HG02981 (cell line): ENCODE data around the gene CYS1.

Experiments used
- ATAC-seq: cut with Tn5 transposase; IDR thresholded peaks from one replicate; pipeline ENCODE4 v1.9.1; 2021; ENCODE audit warnings: mild to moderate bottlenecking, moderate library complexity; ENCODE audit not compliant: unreplicated experiment

CYS1 gene

DNA sequence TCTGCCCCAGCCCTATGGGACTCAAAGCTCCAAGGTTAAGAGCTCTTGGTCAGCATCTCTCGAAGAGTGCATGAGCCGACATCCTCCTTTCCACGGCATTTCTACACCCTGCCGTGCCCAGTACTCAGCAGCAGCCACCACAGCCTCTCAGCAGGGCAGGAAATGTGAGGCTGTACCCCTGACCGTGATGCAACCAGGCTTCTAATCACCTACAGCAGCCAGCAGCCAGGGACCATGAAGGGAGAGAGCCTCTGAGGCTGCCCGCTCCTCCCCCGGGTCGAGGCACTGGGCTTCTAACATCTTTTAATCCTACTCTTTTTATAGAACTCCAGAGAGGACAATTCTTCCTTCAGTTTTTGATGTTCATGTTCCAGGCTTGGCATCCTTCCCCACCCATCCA lies 6.5 kb downstream of the CYS1 start:
- no peak for ATAC-seq

DNA sequence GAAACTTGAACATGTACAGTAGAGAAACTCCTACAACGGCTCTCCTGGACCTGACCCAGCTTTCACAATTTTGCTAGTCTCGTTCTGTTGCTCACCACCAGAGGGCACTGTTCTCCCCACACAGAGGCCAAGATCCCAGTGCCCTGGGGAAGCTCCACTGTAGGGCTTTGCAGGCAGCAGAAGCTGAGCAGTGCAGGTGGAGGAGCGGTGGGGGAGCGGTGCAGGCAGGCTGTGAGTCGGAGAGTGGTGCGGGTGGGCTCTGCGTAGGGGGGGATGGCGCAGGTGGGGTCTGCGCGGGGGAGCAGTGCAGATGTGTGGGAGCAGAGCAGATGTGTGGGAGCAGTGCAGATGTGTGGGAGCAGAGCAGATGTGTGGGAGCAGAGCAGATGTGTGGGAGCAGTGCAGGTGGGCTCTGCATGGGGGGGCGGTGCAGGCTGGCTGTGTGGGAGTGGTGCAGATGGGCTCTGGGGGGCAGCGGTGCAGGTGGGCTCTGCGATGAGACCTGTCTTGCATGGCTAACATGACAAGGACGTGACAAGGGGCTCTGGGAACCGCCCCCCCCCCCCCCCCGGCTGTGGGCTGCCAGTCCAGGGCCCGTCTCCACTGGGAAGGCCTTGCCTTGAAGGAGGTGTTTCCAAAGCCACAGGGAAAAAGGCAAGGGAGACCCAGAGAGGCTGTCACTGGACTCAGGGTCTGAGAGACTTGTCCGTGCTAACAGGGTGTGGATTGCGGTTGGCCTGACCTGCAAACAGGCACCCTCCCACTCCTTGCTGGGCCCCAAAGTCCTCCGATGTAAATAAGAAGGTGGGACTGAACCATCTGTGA lies 7.3 kb downstream of the CYS1 start:
- peak; percentile 88 for ATAC-seq

DNA sequence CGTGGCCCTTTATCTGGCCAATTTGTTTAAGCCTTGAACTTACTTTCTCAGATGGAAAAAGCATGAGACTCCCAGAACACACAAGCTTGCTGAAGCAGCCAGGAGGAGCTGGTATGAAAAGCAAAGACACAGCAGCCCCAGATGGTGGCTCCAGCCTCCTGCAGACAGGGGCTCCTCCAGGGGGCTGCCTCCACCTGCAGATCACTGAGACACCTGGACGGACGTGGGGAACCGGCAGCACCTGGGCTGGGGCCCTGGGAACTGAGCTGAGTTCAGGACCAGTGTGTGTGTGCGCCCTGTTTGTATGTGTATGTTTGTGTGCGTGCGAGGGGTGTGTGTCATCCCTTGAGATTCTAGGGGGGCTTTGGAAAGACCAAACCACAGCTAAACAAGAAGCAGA lies 8.6 kb downstream of the CYS1 start:
- ATAC-seq, result no peak

DNA sequence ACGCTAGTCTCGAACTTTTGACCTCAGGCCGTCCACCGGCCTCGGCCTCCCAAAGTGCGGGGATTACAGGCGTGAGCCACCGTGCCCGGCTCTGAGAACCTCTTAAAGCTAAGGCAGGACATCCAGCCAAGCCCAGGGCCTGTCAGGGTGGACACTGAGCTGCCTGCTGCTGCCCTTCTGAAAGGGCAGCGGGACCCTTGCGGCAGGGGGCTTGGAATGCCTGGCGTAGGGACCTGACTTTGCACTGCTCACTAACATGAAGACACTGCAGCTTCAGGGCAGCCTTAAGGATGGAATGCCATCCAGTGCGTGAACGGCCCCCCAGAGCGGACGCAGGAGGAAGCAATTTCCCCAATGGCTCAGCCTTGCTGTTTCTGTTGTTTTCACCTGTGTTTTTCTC lies 9.0 kb downstream of the CYS1 start:
- ATAC-seq, result no peak

DNA sequence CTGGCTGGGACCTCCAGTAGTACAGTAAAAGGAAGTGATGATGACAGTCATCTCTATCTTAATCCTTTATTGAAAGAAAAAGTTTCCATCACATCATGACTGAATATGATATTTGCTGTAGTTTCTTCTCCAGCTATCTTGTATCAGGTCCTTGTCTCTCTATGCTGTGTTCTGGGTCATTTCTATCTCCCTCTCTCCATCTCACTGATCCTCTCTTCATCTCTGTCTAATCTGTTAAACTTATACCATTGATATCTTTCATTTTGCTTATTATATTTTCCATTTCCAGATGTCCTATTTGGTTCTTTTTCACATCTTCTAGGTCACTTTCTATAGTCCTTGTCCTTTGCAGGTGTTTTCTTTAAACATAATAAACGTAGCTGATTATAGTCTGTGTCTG lies 12.3 kb downstream of the CYS1 start:
- no peak for ATAC-seq

DNA sequence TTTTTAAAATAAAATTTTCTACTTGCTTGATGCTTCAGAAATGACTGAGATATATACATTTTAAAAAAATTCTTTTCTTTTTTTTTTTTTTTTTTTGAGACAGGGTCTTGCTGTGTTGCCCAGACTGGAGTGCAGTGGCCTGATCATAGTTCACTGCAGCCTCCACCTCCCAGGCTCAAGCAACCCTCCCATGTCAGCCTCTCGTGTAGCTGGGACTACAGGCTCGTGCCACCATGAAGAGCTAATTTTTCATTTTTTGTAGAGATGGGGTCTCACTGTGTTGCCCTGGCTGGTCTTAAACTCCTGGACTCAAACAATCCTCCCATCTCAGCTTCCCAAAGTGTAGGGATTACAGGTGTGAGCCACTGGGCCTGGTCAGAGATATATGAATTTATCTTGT lies 12.9 kb downstream of the CYS1 start:
- ATAC-seq, result no peak

DNA sequence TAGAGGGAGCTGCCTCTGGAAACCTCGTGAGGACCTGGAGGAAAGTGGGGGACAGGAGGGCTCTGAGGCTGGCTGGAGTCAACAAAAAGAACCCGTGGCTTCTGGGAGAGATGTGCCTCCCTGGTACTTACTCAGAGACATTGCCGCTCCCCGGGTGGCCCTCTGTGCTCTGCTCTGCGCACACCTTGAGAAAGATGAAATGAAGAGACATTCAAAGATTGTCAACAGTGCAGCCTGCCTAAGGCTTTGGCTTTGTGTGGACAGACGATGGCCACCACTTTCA lies 14.5 kb downstream of the CYS1 start:
- no peak for ATAC-seq

DNA sequence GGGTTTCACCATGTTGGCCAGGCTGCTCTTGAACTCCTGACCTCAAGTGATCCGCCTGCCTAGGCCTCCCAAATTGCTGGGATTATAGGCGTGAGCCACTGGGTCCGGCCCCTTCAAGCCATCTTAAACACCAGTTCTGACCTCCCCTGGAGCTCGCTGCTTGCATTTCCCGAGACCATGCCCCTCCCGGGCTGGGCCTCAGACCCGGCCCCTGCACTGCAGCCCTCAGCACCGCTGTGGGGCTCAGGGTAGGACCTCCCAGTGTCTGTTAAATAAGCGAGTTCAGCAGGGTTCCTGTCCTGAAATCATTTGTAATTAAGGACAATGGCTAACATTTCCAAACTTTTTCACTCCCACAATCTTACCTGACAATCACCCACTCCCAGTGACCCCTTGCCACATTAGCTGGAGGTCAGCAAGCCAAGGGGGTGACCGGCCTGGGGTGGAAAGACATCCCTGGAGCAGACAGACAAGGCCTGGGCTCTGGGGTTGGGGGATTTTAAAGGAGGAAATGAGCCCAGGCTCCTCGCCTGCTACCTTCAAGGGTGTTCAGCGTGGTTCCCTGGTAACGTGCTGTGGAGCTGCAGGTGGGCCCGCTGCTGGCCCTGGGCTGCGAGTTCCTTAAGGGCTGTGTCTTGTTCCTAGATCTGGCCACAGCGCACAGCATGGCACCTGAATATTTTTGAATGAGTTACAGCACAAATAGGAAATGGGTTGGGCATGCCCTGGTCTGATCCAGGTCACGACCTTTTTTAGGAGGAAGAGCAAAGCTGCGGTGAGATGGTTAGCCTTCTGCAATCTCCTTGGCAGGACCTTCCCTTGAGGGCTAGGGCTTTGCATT lies 15.1 kb downstream of the CYS1 start:
- no peak for ATAC-seq

DNA sequence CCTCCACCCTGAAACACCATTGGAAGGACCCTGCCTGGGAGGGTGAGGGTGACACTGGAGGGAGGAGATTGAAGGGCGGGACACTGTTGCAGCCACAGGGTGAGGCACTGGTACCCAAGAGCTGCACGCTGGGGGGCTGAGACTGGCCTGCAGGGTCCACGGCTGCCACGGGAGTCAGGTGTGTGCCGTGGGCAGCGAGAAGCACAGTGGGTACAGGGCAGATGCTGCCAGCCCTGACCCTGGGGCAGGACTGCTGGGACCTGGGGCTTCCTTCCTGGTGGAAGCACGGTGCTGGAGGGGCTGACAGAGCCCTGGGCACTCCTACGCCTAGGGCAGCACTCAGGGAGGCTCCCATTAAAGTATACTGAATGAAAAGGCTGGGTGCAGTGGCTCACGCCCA lies 16.6 kb downstream of the CYS1 start:
- no peak for ATAC-seq

DNA sequence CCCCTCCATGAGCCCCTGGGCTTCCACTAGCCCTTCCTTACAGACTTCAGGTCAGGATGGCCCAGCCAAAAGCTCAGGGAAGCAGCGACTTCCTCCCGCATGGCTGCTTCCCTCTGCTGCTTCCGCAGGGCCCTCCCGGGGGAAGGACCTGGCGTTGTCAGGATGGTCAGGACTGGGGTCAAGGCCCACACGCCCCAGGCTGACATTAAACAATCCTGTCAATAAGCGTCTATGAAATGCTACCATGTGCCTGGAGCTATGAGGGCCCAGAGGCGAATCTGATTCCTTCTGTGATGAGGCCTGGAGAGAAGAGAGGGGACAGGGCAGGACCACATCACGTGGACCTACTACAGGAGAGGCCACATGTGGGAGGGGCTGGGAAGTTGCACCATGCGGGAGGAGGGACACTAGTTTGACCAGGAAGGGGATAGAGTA lies 17.3 kb downstream of the CYS1 start:
- no peak for ATAC-seq

DNA sequence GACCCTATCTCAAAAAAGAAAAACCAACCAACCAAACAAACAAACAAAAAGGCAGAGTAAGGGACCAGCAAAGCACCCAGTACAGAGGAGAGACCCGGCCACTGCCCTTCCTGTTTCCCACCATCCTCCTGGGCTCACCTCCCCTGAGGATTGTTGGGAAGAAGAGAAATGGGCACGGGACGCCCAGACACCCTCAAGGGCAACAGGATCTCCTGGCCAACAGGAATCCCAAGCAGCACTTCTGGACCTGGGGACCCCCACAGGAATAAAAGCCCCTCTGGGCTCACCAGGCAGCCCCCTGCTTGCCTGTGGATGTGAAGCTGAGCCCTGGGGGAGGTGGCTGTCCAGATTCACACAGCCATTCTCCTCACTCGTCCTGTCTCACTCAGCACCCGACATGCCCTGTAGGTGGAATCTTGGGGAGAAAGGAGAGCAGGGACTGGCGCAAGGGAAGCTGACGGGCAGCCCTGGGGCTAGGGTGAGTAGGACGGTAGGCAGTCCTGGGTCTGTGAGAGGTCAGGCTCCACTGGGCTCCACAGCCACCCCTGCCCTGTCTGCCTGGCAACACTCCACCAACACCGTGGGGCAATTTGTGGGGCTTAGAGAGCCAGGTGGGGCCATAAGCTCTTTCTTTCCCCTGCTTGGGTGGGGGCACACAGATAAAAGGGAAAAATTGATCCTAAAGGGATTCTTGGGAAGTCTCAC lies 18.8 kb downstream of the CYS1 start:
- ATAC-seq, result no peak

DNA sequence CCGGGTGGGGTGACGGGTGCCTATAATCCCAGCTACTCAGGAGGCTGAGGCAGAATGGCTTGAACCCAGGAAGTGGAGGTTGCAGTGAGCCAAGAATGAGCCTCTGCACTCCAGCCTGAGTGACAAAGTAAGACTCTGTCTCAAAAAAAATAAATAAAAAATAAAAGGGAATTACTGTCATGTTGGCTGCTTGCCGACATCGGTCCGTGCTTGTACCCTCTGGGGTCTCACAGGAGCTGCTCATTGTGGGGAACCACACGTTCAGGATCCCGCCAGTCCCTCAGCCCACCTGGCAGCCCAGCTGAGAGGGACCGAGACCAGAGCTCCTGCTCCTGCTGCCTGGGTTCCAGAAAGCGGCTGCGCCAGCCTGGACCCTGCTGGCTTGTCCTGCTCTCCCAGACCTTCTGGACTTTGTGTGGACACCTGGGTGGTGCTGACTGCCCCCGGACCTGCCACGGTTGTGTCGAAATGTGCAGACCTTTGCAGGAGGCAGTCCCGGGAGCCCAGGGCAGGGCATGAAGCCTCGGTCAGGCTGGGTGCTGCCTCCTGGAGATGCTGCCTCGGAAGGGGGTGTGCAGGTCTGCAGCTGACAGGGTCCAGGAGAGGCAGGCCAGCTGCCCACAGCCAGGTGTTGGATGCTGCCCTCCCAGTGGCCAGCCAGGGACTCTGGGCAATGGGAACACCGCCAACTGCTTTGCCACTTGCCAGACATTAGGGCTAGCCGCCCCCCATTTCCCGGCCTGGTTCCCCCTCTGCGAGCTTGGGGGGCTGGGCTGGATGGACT lies 20.5 kb downstream of the CYS1 start:
- no peak for ATAC-seq

DNA sequence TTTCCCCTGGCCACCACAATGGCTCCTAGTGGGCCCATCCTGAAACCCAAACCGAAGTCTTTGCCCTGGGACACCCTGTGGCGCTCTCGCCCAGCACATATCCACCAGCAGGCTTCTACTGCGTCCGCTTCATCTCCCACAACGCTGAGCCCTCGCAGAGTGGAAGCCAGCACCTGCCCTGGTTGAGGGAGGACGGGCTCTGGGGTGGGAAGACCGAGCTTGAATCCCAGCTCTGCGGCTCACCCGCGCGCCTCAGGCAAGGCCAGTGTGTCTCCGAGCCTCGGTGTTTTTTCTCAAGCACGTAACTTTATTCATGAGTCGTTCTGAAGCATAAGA lies 21.2 kb downstream of the CYS1 start:
- ATAC-seq, result no peak

DNA sequence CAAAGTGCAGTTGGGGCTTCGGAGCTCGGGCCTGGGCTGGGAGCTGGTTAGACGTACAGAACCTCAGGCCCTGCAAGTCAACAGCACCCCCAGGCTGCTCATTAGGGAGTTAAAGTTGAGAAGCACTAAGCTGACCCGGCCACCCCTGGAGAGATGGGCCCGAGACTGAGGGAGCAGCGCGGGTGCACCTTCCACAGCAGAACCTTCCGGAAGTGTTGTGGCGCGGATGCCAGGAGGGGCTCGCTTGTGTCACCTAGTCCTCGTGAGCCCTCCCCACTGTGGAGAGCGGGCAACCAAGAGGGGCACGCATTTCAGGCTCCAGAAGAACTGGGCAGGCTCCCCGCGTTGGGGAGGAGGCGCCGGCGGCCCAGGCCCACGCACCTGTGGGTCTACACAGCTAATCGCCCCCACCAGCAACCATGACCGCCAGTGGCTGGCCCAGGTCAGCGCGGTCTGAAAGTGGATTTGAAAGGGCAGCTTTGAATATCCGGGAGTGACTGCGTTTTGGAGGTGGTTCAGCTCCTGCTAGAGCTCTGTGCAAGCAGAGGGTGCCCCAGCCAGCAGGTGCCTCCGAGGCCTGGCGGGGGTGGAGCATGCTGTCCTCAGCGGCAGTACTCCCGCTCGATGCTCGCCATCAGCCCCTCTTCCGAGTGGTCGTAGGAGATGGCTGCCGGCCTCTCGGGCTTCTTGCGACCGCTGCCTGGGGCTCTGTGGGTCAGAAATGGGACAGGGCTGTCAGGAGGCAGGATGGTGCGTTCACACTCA lies 21.8 kb downstream of the CYS1 start:
- ATAC-seq, result no peak

DNA sequence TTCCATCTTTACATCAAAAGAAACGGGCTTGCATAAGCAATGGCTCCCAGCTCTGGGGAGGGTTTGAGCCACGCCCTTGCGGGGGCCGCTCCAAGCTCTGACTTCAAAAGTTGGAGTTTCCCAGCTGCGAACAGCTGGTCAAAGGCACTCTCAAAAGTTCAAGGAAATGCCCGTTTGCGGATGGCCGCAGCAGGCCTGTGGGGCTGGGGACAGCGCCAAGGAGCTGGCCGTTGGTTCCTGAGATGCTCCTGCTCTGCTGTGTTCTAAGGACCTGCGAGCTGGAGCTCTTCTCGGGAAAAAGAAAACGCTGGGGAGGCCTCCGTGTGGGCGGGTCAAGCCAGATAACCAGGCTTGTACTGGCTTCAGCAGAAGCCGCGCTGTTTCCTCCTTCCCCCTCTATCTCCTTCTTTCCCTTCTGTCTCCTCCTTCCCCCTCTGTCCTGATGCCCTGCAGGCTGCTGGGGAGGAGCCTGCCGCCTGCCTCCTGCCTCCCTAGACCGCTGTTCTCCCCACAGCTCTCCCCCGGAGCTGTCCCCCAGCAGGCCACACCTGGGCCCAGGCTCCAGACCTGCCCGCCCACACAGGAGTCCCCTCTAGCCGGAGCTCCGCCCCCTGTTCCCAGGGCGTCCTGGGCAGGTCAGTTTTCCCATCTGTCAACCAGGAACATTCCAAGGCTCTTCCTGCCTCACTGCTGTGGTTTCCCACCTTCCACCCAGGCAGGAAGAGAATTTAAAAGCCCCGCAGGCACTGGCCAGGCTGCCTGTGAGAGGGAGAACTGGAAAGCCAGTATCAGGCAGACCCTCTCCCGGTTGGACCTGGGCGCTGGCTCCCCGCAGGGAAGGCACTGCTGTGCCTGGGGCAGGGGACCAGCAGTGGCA lies 22.7 kb downstream of the CYS1 start:
- no peak for ATAC-seq

DNA sequence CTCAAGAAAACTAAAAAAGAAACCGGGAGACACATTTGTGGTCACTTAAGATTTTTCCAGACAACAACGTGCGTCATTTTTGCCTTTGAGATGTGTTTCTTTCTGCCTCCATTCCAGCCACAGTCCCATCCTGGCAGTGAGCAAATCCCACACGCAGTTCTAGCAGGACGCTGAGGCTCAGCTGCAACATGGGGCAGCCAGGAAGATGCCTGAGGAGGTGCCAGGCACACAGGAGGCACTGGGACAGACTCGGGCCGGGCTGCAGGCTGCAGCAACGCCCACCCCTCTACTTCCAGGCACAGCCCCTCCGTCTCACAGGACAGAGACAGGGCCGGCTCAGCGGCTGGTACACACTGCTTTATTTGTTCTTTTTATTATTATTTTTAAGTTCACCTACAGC lies 23.8 kb downstream of the CYS1 start:
- ATAC-seq, result no peak

DNA sequence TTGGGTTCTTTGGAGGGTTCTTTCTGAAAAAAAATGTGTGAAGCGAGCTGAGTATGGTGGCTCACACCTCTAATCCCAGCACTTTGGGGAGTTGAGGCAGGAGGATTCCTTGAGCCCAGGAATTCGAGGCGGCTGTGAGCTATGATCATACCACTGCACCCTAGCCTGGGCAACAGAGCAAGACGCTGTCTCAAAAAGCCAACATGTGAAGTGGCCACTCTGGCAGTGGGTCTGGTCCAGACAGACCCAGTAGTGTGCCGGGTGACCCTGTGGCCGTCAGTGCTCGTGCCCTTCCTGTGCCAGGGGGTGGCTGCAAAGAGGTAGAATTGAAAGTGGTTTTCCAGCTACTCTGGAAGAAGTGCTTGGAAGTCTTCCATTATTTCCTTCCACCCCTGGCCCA lies 25.2 kb downstream of the CYS1 start:
- ATAC-seq, result no peak

DNA sequence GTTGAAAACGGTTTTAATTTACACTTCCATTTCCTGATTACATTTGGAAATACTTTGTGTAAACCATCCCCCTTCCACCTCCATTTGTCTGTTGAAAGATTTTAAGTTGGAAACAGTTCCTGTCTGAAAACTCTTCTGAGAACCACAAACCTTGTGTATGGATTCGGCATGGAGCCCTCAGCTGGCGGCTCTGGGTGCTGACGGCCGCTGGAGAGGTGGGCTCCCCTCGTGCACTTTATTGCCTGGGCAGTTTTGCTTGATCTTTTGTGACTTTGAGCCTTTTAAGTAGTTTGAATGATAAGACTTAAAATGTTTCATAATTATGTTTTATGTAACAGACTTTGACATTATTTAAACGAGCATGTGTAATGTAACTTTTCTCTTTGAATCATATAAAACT lies 25.8 kb downstream of the CYS1 start:
- no peak for ATAC-seq

DNA sequence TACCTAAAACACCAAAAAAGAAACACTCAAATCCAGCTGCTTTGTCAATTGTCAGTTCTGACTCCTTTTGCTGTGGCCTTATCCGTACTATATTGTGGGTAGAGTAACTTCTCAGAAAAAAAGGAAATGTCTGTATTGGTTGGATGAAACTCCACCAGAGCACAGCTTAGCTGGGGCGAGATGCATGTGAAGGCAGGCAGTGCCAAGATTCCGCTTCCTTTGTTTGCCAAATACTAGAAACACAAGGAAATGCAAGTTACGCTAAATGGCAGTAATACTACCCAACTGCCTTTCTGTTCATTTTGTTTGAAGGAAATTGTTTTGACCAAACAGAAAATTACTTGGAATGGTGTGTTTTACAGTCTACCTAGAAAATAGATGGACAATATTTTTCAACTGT lies 26.9 kb downstream of the CYS1 start:
- ATAC-seq, result no peak

DNA sequence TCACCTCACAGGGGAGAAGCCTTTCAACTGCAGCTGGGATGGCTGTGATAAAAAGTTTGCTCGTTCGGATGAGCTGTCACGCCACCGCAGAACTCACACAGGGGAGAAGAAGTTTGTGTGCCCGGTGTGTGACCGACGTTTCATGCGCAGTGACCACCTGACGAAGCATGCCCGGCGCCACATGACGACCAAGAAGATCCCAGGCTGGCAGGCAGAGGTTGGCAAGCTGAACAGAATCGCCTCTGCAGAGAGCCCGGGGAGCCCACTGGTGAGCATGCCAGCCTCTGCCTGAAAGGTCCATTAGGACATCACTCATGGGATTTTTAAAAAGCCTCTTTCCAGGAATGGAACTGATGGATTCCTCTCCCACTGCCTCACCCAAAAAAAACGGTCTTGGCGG lies 28.0 kb downstream of the CYS1 start:
- ATAC-seq, result no peak
